Measurements from ENCODE around the gene SRCAP.

SRCAP gene

DNA sequence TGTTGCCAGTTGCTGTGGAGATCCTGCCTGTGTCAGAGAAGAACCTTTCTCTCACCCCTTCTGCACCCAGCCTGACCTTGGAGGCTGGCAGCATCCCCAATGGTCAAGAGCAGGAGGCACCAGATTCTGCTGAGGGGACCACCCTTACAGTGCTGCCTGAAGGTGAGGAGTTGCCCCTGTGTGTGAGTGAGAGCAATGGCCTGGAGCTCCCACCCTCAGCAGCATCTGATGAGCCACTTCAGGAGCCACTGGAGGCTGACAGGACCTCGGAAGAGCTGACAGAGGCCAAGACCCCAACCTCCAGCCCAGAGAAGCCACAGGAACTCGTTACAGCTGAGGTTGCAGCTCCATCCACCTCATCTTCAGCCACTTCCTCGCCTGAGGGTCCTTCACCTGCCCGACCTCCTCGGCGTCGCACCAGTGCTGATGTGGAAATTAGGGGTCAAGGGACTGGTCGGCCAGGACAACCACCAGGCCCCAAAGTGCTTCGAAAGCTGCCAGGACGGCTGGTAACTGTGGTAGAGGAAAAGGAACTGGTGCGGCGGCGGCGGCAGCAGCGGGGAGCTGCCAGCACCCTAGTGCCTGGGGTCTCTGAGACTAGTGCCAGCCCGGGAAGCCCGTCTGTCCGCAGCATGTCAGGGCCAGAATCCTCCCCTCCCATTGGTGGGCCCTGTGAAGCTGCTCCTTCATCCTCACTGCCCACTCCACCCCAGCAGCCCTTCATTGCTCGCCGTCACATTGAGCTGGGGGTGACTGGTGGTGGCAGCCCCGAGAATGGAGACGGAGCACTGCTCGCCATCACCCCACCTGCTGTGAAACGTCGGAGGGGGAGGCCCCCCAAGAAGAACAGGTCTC, 39.0 kb downstream of the SRCAP start:
- DNase-seq = no peak

DNA sequence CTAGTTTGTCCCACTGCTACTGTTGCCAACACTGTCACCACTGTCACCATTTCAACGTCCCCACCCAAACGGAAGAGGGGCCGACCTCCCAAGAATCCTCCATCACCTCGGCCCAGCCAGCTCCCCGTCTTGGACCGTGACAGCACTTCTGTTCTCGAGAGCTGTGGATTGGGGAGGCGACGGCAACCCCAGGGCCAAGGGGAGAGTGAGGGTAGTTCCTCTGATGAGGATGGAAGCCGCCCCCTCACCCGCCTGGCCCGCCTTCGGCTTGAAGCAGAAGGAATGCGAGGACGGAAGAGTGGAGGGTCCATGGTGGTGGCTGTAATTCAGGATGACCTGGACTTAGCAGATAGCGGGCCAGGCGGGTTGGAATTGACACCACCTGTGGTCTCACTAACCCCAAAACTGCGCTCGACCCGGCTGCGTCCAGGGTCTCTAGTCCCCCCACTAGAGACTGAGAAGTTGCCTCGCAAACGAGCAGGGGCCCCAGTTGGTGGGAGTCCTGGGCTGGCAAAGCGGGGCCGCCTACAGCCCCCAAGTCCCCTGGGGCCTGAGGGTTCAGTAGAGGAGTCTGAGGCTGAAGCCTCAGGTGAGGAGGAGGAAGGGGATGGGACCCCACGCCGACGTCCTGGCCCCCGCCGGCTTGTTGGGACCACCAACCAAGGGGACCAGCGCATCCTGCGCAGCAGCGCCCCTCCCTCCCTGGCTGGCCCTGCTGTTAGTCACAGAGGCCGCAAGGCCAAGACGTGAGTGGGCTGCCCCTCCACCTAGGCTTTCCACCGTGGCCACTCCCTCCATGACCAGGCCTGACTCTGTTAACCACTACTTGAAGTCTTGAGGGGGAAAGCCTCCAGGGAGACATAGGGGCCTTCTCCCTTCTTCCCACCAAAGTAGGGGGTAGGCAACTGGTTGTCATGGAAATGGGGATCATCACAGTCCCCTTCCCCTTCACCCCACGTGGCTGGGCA, 40.3 kb downstream of the SRCAP start:
- DNase-seq = no peak

DNA sequence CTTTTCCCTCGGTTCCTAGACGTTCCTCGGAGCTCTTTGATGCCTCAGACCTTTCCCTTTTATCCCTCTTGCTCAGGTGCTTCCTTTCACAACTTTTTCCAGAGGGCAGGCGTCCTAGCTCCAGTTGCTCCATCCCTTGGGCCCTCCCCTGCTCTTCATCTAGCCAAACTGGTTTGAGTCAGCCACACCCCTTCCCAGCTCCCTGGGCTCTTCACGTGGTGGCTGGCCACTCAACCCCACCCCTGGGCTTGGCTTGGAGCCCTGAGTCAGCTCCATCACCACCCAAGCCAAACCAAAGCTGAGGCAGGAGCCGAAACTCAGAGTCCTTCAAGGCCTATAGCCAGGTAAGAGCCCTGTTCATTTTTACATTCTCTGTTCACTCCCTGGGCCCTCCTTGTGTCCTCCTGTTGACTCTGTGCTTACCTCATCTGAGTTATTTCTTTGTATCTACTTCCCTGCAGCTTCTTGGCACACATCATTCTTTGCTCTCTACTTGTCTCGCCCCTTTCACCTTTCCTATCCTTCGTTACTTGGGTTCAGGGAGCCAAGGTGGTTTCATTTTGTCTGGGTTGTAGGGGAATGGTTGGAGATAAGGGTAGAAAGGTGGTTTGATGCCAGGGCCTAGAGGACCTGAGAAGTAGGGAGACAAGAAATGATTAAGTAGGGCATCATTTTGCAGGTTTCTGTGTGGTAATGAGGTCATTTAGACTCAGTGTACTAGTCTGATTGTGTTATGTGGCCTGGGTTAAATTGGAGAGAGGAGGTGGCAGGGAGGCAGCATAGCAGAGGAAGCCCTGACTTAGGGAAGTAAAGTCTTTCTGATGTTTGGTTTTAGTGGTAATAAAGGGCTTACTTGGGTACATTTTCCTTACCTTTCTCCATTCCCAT, 41.6 kb downstream of the SRCAP start:
- DNase-seq = no peak

DNA sequence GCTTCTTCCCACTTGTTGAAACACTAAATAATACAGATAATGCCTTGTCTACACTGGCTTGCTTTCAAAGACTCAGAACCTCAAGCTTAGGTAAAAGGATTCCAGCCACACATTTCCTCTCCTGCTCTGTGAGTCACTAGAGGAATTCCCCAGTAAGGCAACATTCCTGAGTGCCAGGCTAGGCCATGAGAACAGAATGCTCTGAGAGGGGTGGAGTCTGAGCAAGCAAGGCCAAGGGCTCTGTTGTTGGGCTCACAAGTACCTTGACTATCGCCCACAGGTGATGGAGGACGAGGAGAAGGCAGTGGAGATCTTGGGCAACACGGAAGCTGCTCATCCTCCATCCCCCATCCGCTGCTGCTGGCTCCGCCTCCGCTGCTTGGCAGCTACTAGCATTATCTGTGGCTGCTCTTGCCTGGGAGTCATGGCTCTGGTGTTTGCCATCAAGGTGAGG, 42.5 kb downstream of the SRCAP start:
- no peak for DNase-seq

DNA sequence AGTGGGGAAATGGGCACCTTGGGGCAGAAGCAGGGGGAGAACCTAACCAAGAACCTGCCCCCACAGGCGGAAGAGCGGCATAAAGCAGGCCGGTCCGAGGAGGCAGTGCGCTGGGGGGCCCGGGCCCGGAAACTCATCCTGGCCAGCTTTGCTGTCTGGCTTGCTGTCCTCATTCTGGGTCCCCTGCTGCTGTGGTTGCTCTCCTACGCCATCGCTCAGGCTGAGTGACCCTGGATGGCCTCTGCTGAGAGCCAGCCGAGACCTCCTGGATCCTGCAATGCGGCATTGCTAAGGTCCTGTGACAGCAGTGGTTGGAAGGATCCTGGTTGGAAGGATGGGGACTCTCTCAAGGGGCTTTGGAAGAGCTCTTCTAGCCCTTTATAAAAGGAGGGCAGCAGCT, 44.7 kb downstream of the SRCAP start:
- DNase-seq = no peak

DNA sequence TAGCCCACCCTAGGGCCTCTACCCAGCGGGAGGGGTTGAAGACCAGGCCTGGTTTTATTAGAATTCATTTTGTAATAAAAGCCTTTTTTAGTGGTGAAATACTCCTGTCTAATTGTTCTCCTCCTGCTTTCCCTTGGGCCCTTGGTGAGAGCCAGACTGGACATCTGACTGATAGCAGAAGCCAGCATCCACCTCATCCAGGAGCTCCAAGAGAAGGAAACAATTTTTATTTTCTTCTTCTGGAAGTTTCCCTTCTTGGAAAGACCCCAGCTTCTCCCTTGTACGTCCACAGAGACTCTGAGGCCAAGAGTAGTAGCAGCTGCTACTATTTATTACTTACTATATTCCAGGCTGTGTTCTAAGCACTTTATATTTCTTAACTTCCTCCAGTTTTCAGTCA, 45.2 kb downstream of the SRCAP start:
- no peak for DNase-seq

DNA sequence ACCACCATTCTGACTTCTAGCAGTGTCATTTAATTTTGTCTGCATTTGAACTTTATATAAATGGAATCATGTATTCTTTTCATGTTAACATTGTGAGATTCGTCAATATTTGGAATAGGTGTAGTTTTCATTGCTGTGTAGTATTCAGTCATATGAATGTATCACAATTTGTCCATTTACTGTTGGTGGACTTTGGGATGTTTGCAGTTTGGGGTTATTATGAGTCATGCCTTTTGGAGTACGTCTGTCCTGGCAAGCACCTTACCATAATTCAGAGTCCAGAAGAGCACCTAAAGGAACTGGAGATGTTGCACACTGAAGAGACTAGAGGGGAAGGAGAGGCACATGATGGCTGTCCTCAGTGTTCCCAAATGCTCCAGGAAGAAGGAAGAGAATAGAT, 46.1 kb downstream of the SRCAP start:
- DNase-seq = no peak

DNA sequence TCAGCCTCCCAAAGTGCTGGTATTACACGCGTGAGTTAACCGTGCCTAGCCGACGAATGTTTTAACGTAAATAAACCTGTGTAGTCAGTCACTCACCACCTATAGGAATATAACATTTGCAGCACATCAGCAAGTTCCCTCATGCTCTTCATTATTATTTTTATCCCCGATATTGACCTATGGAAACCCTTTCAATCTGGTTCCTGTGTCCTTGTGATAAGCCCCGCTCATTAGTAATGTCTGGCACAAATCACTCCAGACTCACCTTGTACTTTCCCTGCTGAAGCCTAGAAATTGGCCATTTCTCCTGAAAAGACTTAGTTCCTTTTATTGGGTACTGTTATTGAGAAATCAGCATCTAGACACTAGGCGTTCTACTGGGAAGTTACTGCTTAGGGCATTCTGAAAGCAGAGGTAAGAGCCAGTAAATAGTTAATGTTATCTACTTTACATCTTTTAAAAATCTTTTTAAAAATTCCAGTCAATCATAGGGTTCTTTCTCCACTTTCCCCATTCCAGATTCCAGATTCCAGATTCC, 47.7 kb downstream of the SRCAP start:
- no peak for DNase-seq

DNA sequence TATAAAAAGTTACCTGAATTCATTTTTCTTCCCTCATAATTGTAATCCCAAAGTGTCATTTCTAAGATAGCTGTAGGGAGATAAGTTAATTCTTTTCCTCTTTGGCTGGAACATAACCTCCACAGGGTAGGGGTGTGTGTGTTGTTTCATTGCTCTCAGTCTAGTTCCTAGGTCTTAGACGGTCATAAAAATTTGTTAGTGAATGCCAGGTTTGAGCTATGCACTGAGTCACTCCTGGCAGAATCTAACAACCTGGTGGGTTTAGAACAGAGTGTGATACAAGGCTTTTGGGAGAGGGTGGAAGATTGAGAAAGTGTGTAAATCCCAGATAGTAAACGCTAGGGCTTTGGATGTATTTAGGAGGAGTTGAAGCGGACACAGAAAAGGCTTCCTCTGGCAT, 48.4 kb downstream of the SRCAP start:
- no peak for DNase-seq

DNA sequence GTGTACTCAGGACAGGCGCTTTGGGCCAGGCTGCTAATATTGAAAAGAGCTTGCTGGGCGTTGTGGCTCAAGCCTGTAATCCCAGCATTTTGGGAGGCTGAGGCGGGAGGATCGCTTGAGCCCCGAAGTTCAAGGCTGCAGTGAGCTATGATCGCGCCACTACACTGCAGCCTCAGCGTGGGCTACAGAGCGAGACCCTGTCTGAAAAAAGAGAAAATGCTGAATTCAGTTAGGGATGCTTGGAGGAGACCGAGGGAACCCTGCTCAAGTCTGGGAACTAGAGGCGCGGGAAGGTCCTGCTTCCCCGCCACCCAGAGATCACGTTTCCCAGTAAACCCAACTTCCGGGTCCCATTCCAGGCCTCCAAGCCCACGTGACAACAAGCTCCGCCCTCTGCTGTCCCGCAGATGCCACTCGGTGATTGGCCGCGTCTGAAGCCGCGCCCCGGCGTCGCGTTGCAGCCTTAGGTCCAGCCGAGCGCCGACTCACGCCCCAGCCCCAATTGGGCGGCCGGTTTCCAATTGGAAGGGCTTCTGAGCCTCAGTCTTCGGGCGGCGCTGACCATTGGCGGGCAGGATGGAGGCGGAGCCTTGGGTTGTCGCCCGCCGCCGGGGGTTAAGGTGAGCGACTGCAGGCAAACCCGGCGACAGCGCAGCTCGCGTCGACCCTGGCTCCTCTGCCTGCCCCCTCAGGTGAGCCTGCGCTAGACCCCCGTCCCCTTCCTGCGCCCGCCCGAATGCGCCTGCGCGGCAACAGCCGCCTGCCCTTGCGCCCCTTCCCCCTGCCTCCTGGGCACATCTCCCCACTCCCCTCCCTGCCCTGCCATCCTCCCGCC, 49.0 kb downstream of the SRCAP start, which contains the start of gene PHKG2:
Gene PHKG2, plus strand, starts transcription at position 627 of the 835 bp plus-strand sequence. CDS start 396 bp downstream, outside the sequence.
- peak; percentile 99 for DNase-seq

DNA sequence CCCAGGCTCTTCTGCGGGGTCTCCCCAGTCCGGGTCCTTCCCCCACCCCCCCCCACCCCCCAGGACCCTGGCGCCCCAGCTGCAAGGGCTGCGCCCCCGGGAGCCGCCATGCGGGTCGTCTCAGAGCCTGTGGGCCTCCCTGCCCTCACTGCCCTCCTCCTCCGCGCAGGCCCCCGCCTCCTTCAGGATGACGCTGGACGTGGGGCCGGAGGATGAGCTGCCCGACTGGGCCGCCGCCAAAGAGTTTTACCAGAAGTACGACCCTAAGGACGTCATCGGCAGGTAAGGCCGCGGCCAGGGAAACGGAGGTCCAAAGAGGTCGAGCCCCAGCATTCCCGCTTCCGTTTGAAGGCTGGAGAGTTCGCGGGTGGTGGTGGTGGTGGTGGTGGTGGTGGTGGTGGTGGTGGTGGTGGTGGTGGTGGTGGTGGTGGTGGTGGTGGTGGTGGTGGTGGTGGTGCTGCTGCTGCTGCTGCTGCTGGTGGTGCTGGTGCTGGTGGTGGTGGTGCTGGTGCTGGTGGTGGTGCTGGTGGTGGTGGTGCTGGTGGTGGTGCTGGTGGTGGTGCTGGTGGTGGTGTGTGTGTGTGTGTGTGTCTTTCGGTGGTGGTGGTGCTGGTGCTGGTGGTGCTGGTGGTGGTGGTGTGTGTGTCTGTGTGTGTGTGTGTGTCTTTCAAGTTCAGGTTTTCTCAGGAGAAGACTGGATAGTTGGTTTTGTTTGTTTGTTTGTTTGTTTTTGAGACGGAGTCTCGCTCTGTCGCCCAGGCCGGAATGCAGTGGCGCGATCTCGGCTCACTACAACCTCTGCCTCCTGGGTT, 49.9 kb downstream of the SRCAP start:
- peak; percentile 43 for DNase-seq

DNA sequence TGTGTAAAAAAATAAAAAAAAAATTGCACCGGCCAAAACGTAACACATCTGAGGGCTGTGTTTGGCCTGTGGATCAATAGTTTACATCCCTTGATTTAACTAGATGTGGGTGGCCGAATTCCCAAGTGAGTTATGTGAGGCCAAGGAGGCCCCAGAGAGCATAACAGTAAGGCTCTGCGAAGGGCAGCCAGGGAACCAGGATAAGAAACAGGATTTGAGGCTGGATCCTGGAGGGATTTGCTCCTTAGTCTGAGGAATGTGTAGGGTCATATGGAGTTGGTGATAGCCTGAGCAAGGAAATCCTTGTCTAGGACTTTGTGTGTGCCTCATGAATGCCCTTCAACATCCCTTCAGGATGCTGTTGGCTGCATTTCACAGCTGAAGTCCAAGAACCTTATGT, 51.2 kb downstream of the SRCAP start:
- no peak for DNase-seq

DNA sequence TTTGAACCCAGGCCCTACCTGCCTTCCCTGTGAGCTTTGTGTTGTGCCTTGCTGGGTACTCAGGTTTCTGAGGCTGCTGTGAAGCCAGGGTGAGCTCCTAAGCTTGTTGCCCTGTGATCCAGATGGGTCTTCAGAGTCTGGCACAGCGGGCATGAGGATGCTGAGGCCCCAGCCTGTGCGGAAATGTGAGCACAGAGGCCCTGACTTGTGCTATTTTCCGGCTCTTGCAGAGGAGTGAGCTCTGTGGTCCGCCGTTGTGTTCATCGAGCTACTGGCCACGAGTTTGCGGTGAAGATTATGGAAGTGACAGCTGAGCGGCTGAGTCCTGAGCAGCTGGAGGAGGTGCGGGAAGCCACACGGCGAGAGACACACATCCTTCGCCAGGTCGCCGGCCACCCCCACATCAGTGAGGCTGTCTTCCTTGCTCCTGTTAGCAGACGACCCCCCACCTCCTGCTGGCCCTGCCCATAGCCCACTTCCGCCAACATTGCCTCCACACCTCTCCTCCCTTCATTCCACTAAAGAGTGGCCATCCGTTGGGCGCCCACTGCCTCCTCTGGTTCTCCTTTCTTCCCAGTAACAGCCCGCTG, 52.0 kb downstream of the SRCAP start:
- no peak for DNase-seq

DNA sequence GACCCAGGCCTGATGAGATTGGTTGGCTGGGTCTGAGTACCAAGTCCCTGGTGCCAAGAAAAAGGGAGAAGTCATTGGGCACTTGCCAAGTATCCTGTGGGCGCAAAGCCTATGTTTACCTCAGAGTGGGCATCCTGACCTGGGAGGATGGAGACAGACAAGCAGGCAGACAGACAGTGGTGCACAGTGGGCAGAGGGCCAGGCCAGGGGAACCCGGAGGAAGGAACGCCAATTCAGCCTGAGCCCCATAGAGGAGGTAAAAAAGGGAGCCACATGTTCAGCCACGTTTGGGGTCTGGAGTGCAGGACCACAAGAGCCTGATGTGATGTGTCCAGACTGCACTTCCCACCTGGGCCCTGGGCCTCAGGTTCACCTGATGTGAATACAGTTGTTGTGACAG, 54.6 kb downstream of the SRCAP start:
- no peak for DNase-seq

DNA sequence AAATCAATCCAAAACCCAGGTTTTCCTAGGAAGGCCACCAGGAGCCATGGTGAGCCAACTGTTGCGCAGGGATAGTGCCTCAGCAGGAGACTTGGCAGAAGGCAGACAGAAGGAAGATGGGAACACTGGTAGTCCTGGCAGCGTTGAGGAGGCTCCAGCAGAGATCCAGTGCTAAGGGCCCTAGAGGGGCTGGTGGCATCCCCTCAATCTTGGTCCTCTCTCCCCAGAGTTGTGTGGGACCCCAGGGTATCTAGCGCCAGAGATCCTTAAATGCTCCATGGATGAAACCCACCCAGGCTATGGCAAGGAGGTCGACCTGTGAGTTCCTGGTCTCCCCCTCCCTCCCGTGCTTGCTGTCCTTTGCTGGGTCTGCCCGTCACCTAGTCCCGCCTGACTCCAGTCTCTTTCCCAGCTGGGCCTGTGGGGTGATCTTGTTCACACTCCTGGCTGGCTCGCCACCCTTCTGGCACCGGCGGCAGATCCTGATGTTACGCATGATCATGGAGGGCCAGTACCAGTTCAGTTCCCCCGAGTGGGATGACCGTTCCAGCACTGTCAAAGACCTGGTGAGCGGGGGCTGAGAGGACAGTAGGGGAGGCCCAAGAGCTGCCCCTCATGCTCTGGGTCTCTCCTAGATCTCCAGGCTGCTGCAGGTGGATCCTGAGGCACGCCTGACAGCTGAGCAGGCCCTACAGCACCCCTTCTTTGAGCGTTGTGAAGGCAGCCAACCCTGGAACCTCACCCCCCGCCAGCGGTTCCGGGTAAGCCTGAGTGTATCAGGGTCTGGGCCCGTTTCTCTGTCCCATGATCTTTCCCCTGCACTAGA, 57.2 kb downstream of the SRCAP start:
- no peak for DNase-seq

DNA sequence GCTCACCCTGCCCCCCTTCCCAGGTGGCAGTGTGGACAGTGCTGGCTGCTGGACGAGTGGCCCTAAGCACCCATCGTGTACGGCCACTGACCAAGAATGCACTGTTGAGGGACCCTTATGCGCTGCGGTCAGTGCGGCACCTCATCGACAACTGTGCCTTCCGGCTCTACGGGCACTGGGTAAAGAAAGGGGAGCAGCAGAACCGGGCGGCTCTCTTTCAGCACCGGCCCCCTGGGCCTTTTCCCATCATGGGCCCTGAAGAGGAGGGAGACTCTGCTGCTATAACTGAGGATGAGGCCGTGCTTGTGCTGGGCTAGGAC, 57.8 kb downstream of the SRCAP start:
- no peak for DNase-seq

DNA sequence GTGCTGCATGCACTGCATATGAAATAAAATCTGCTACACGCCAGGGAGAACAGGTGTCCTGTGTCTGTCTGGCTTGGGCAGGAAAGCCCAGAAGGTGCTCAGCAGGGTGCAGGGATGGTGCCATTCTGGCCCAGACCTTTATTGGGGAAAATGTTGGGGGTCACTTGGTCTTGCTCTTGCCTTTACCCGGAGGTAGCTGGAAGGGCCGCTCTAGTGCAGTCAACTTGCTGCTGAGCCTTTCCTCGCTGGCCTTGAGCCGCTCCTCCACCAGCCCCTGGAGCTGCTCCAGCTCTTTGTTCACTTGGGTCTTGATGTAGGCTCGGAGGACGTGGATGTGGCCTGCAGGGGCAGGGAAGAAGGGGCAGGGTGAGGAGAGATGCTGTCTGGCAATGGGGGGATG, 58.3 kb downstream of the SRCAP start:
- no peak for DNase-seq

DNA sequence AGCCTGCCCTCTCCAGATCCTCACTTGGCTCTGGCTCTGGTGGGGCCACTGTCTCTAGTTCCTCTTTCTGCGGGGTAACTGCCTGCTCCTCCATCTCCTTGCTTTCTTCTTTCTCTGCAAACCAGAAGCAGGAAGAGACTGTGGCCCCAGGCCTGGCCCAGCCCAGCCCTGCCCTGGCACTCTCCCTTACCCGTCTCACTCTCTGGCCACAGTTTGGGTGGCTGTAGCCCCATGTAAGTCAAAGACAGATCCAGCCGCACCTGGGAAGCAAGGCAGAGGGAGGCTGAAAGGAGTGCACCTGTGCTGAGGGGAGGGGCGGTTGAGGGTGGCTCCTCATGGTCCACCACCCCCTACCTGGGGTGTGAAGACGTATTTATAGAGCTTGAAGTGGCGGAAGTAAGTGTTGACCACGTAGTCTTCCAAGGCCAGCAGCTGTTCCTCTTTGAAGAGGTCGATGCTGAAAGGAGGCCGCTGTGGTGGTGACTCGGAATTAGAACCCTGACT, 60.1 kb downstream of the SRCAP start:
- DNase-seq = no peak

DNA sequence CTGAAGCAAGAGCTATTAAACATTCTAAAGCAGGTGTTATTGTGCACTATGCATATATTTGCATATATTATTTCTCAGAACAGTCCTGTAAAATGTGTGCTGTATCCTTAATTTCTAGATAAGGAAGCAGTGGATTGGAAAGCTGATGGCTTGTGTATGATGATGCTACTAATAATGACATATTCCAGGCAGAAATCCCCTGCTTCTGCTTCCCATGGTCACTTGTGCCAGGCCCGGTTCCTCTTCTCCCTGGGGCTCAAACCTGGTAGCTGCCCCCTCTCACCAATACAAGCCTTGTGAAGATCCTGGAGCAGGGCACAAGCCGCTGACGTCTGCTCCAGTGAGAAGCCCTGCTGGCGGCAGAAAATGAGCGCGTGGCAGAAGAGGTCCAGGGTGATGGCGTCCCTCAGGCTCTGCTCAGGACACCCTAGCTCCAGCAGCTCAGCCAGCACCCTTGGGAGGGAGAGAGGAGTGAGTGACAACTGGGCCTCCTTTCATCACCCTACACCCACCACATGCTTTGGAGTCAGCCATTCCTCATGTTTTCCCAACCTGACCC, 61.1 kb downstream of the SRCAP start:
- DNase-seq = no peak
